ENCODE results near the gene LRRC71.

LRRC71 gene

GRCh38 chr1:156951371-156951770, 30.9 kb downstream of the LRRC71 start:
- Mint-ChIP-seq H3K4me1 (no peaks in the 10 kb centered on the region), H3K27ac (ENCODE audit: low read depth) (no peak overlapping the region), H3K27me3 (no peaks in the 10 kb centered on the region), H3K4me3 (no peak overlapping the region), H3K36me3 (ENCODE audit: insufficient read depth) (peaks cover 12% of the 10 kb centered on the region), H3K9me3 (no peaks in the 10 kb centered on the region)
- no peak for DNase-seq (ENCODE audit: low spot score in 2 of 2)
- no peak for ATAC-seq (replicated peaks; ENCODE audit: extremely low read depth, poor library complexity, severe bottlenecking)

GRCh38 chr1:156953571-156953970, 33.1 kb downstream of the LRRC71 start:
- Mint-ChIP-seq H3K4me3 (no peak overlapping the region), H3K27ac (ENCODE audit: low read depth) (no peak overlapping the region), H3K9me3 (no peaks in the 10 kb centered on the region), H3K27me3 (no peaks in the 10 kb centered on the region), H3K36me3 (ENCODE audit: insufficient read depth) (peaks cover 14% of the 10 kb centered on the region), H3K4me1 (no peaks in the 10 kb centered on the region)
- ATAC-seq (replicated peaks; ENCODE audit: extremely low read depth, poor library complexity, severe bottlenecking) (no peak), DNase-seq (ENCODE audit: low spot score in 2 of 2) (no peak)

GRCh38 chr1:156956333-156956732, 35.9 kb downstream of the LRRC71 start:
- H3K27ac Mint-ChIP-seq (ENCODE audit: low read depth) = no peak overlapping the region
- peaks cover 11% of the 10 kb centered on the region for H3K36me3 Mint-ChIP-seq (ENCODE audit: insufficient read depth)
- no peaks in the 10 kb centered on the region for H3K27me3 Mint-ChIP-seq
- no peak for DNase-seq (ENCODE audit: low spot score in 2 of 2)
- no peak for ATAC-seq (replicated peaks; ENCODE audit: extremely low read depth, poor library complexity, severe bottlenecking)
- H3K9me3 Mint-ChIP-seq = no peaks in the 10 kb centered on the region
- H3K4me1 Mint-ChIP-seq = no peaks in the 10 kb centered on the region
- H3K4me3 Mint-ChIP-seq = no peak overlapping the region

GRCh38 chr1:156957634-156958033, 37.2 kb downstream of the LRRC71 start:
- ATAC-seq (replicated peaks; ENCODE audit: extremely low read depth, poor library complexity, severe bottlenecking) (no peak), DNase-seq (ENCODE audit: low spot score in 2 of 2) (no peak)
- peaks cover 10% of the 10 kb centered on the region for H3K4me1 Mint-ChIP-seq
- no peak overlapping the region for H3K27ac Mint-ChIP-seq (ENCODE audit: low read depth)
- no peak overlapping the region for H3K4me3 Mint-ChIP-seq
- peaks cover 10% of the 10 kb centered on the region for H3K36me3 Mint-ChIP-seq (ENCODE audit: insufficient read depth)
- no peaks in the 10 kb centered on the region for H3K9me3 Mint-ChIP-seq
- H3K27me3 Mint-ChIP-seq = peaks cover 8% of the 10 kb centered on the region

- Mint-ChIP-seq H3K36me3 (ENCODE audit: insufficient read depth) (peaks cover 10% of the 10 kb centered on the region), H3K27ac (ENCODE audit: low read depth) (no peak overlapping the region), H3K9me3 (no peaks in the 10 kb centered on the region), H3K4me1 (peaks cover 14% of the 10 kb centered on the region), H3K27me3 (peaks cover 8% of the 10 kb centered on the region), H3K4me3 (no peak overlapping the region)
- no peak for DNase-seq (ENCODE audit: low spot score in 2 of 2)
- ATAC-seq (replicated peaks; ENCODE audit: extremely low read depth, poor library complexity, severe bottlenecking) = no peak
Observed at GRCh38 chr1:156958247-156958714, 37.8 kb downstream of the LRRC71 start.

GRCh38 chr1:156959414-156959813, 39.0 kb downstream of the LRRC71 start:
- Mint-ChIP-seq H3K9me3 (no peaks in the 10 kb centered on the region), H3K4me1 (peaks cover 25% of the 10 kb centered on the region), H3K27ac (ENCODE audit: low read depth) (no peak overlapping the region), H3K36me3 (ENCODE audit: insufficient read depth) (peaks cover 9% of the 10 kb centered on the region), H3K27me3 (peaks cover 8% of the 10 kb centered on the region), H3K4me3 (no peak overlapping the region)
- DNase-seq (ENCODE audit: low spot score in 2 of 2) = no peak
- no peak for ATAC-seq (replicated peaks; ENCODE audit: extremely low read depth, poor library complexity, severe bottlenecking)

GRCh38 chr1:156959925-156960324, 39.5 kb downstream of the LRRC71 start:
- Mint-ChIP-seq H3K27ac (ENCODE audit: low read depth) (no peak overlapping the region), H3K27me3 (peaks cover 8% of the 10 kb centered on the region), H3K4me3 (no peak overlapping the region), H3K9me3 (no peaks in the 10 kb centered on the region), H3K4me1 (peaks cover 28% of the 10 kb centered on the region), H3K36me3 (ENCODE audit: insufficient read depth) (peaks cover 8% of the 10 kb centered on the region)
- ATAC-seq (replicated peaks; ENCODE audit: extremely low read depth, poor library complexity, severe bottlenecking) (no peak), DNase-seq (ENCODE audit: low spot score in 2 of 2) (no peak)

- H3K27ac Mint-ChIP-seq (ENCODE audit: low read depth) = no peak overlapping the region
- peaks cover 8% of the 10 kb centered on the region for H3K27me3 Mint-ChIP-seq
- H3K36me3 Mint-ChIP-seq (ENCODE audit: insufficient read depth) = peaks cover 2% of the 10 kb centered on the region
- H3K4me1 Mint-ChIP-seq = peaks cover 28% of the 10 kb centered on the region
- DNase-seq (ENCODE audit: low spot score in 2 of 2) (no peak), ATAC-seq (replicated peaks; ENCODE audit: extremely low read depth, poor library complexity, severe bottlenecking) (no peak)
- no peaks in the 10 kb centered on the region for H3K9me3 Mint-ChIP-seq
- H3K4me3 Mint-ChIP-seq = no peak overlapping the region
Observed at GRCh38 chr1:156961709-156962108, 41.3 kb downstream of the LRRC71 start.

- Mint-ChIP-seq H3K36me3 (ENCODE audit: insufficient read depth) (no peaks in the 10 kb centered on the region), H3K27me3 (peaks cover 19% of the 10 kb centered on the region), H3K4me3 (peak overlapping the region; percentile 50), H3K9me3 (no peaks in the 10 kb centered on the region), H3K27ac (ENCODE audit: low read depth) (no peak overlapping the region), H3K4me1 (peaks cover 28% of the 10 kb centered on the region)
- ATAC-seq (replicated peaks; ENCODE audit: extremely low read depth, poor library complexity, severe bottlenecking) (peak; percentile 82), DNase-seq (ENCODE audit: low spot score in 2 of 2) (no peak)
Observed at GRCh38 chr1:156963621-156964020, 43.2 kb downstream of the LRRC71 start.

- H3K27ac Mint-ChIP-seq (ENCODE audit: low read depth) = peak overlapping the region; percentile 70
- H3K4me1 Mint-ChIP-seq = peaks cover 28% of the 10 kb centered on the region
Observed at GRCh38 chr1:156964441-156964840, 44.0 kb downstream of the LRRC71 start.

GRCh38 chr1:156969496-156969895, 49.1 kb downstream of the LRRC71 start:
- DNase-seq (ENCODE audit: low spot score in 2 of 2) (no peak), ATAC-seq (replicated peaks; ENCODE audit: extremely low read depth, poor library complexity, severe bottlenecking) (no peak)
- H3K27ac Mint-ChIP-seq (ENCODE audit: low read depth) = no peak overlapping the region
- H3K4me1 Mint-ChIP-seq = peaks cover 2% of the 10 kb centered on the region
- no peaks in the 10 kb centered on the region for H3K9me3 Mint-ChIP-seq
- no peak overlapping the region for H3K4me3 Mint-ChIP-seq
- no peaks in the 10 kb centered on the region for H3K36me3 Mint-ChIP-seq (ENCODE audit: insufficient read depth)
- peaks cover 43% of the 10 kb centered on the region for H3K27me3 Mint-ChIP-seq

More at GRCh38 chr1:156964441-156964840, 44.0 kb downstream of the LRRC71 start:
- Mint-ChIP-seq H3K9me3 (no peaks in the 10 kb centered on the region), H3K4me3 (peak overlapping the region; percentile 50), H3K27me3 (peaks cover 27% of the 10 kb centered on the region), H3K36me3 (ENCODE audit: insufficient read depth) (no peaks in the 10 kb centered on the region)
- ATAC-seq (replicated peaks; ENCODE audit: extremely low read depth, poor library complexity, severe bottlenecking) = no peak
- DNase-seq (ENCODE audit: low spot score in 2 of 2) = no peak

- H3K27ac Mint-ChIP-seq (ENCODE audit: low read depth) = no peak overlapping the region
- no peaks in the 10 kb centered on the region for H3K9me3 Mint-ChIP-seq
- H3K36me3 Mint-ChIP-seq (ENCODE audit: insufficient read depth) = no peaks in the 10 kb centered on the region
- H3K27me3 Mint-ChIP-seq = peaks cover 48% of the 10 kb centered on the region
- ATAC-seq (replicated peaks; ENCODE audit: extremely low read depth, poor library complexity, severe bottlenecking) (no peak), DNase-seq (ENCODE audit: low spot score in 2 of 2) (no peak)
- H3K4me3 Mint-ChIP-seq = no peak overlapping the region
- no peaks in the 10 kb centered on the region for H3K4me1 Mint-ChIP-seq
Observed at GRCh38 chr1:156970017-156970416, 49.6 kb downstream of the LRRC71 start.

- Mint-ChIP-seq H3K27ac (ENCODE audit: low read depth) (no peak overlapping the region), H3K27me3 (peaks cover 66% of the 10 kb centered on the region), H3K9me3 (no peaks in the 10 kb centered on the region), H3K4me1 (no peaks in the 10 kb centered on the region), H3K4me3 (no peak overlapping the region), H3K36me3 (ENCODE audit: insufficient read depth) (no peaks in the 10 kb centered on the region)
- no peak for ATAC-seq (replicated peaks; ENCODE audit: extremely low read depth, poor library complexity, severe bottlenecking)
- DNase-seq (ENCODE audit: low spot score in 2 of 2) = no peak
Observed at GRCh38 chr1:156973417-156973816, 53.0 kb downstream of the LRRC71 start.

- Mint-ChIP-seq H3K27me3 (peaks cover 63% of the 10 kb centered on the region), H3K4me1 (no peaks in the 10 kb centered on the region)
Observed at GRCh38 chr1:156975084-156975483, 54.7 kb downstream of the LRRC71 start.

More at GRCh38 chr1:156975084-156975483, 54.7 kb downstream of the LRRC71 start:
- DNase-seq (ENCODE audit: low spot score in 2 of 2) = no peak
- no peak overlapping the region for H3K4me3 Mint-ChIP-seq
- H3K36me3 Mint-ChIP-seq (ENCODE audit: insufficient read depth) = no peaks in the 10 kb centered on the region
- no peak for ATAC-seq (replicated peaks; ENCODE audit: extremely low read depth, poor library complexity, severe bottlenecking)
- H3K27ac Mint-ChIP-seq (ENCODE audit: low read depth) = no peak overlapping the region
- H3K9me3 Mint-ChIP-seq = no peaks in the 10 kb centered on the region

Measured in central memory CD8-positive, alpha-beta T cell (primary cell).